Astrocyte of the cerebellum (primary cell): ENCODE measurements around the gene C1QL3.

ENCODE experiments used
- DNase-seq: peaks from one replicate; pipeline ENCODE4 v3.0.0-alpha.2; 2011; ENCODE audit warnings: low read depth
- H3K4me3 ChIP-seq: 2 replicates; pipeline ENCODE4 v1.5.1; 2011; ENCODE audit warnings: mild to moderate bottlenecking, low read depth, low read length, moderate library complexity
- CTCF ChIP-seq: IDR thresholded peaks from 2 replicates; pipeline ENCODE4 v1.5.1; 2012; ENCODE audit warnings: low read length, low read depth, moderate library complexity, mild to moderate bottlenecking; ENCODE audit errors: missing control alignments
- in situ Hi-C: cut with HindIII; loops from 2 replicates; pipeline ENCODE4 v1.10.0; 2017; ENCODE audit warnings: low sequenced_read_pairs

C1QL3 gene

GRCh38 chr10:16520900-16521299 lies 779 bp downstream of the C1QL3 start:
- TF ChIP-seq CTCF, result peak; percentile 26
- H3K4me3 ChIP-seq, result peak overlapping the region; percentile 30
- in situ Hi-C loops, result no loop called here
- DNase-seq, result no peak

GRCh38 chr10:16519908-16520861 lies 1.5 kb downstream of the C1QL3 start:
- no peak for TF ChIP-seq CTCF
- in situ Hi-C loops, result no loop called here
- H3K4me3 ChIP-seq, result no peak overlapping the region
- DNase-seq, result no peak

GRCh38 chr10:16519250-16519907 lies 2.3 kb downstream of the C1QL3 start:
- H3K4me3 ChIP-seq, result no peak overlapping the region
- in situ Hi-C loops, result no loop called here
- TF ChIP-seq CTCF, result no peak
- no peak for DNase-seq

GRCh38 chr10:16518822-16519221 lies 2.9 kb downstream of the C1QL3 start:
- peak; percentile 19 for TF ChIP-seq CTCF
- no peak overlapping the region for H3K4me3 ChIP-seq
- DNase-seq, result no peak
- in situ Hi-C loops, result no loop called here

GRCh38 chr10:16510843-16511242 lies 10.8 kb downstream of the C1QL3 start:
- TF ChIP-seq CTCF, result no peak
- H3K4me3 ChIP-seq, result no peak overlapping the region
- DNase-seq, result no peak
- in situ Hi-C loops, result no loop called here

- H3K4me3 ChIP-seq, result no peak overlapping the region
- no peak for DNase-seq
- TF ChIP-seq CTCF, result no peak
- in situ Hi-C loops, result no loop called here
Measured at GRCh38 chr10:16509996-16510395, 11.7 kb downstream of the C1QL3 start.
